Esophagus squamous epithelium (tissue), 5 donors: ENCODE results near the gene HLA-DPB1. TPM values are rescaled to one million over a fixed set of nuclear protein-coding genes. Genes with fewer than 3 reads are reported as not detected.

Source experiments
- DNase-seq: peaks from one replicate; lab custom pipeline; 2025; lab: John Stamatoyannopoulos, UW
- H3K27ac ChIP-seq, 4 donors: fragments of 200-600 bp; sonication (generic); one replicate each; pipeline ENCODE4 v1.5.1; 2016 to 2019; ENCODE audit warnings: mild to moderate bottlenecking in 1 of 4
- H3K27me3 ChIP-seq, 4 donors: fragments of 200-600 bp; sonication (generic); 1 replicate in 3 of 4; 2 replicates in 1 of 4; pipeline versions ENCODE4 v1.5.1 to v1.6.0; 2017 to 2021; ENCODE audit warnings: antibody characterized with exemption in 1 of 4
- H3K36me3 ChIP-seq, 3 donors: fragments of 200-600 bp; sonication (generic); one replicate each; pipeline ENCODE4 v1.5.1; 2016 to 2019
- H3K4me1 ChIP-seq, 3 donors: fragments of 200-600 bp; sonication (generic); one replicate each; pipeline ENCODE4 v1.5.1; 2017 to 2019
- H3K4me3 ChIP-seq, 4 donors: fragments of 200-600 bp; sonication (generic); 1 replicate in 3 of 4; 2 replicates in 1 of 4; pipeline ENCODE4 v1.5.1; 2016 to 2019; ENCODE audit warnings: mild to moderate bottlenecking in 2 of 4, moderate library complexity in 1 of 4
- H3K9me3 ChIP-seq, 3 donors: fragments of 200-600 bp; sonication (generic); one replicate each; pipeline ENCODE4 v1.5.1; 2016 to 2019
- CTCF ChIP-seq, 6 experiments: fragments of 450-650 bp in 4 of 6; fragments of 200-600 bp in 2 of 6; sonication (generic) in 2 of 6; IDR thresholded peaks; one replicate each; pipeline ENCODE4 v1.5.1; 2016 to 2019; ENCODE audit warnings: antibody characterized with exemption in 6 of 6, mild to moderate bottlenecking in 4 of 6, moderate library complexity in 4 of 6
- POLR2A ChIP-seq, 4 donors: fragments of 450-650 bp; IDR thresholded peaks; one replicate each; pipeline ENCODE4 v1.6.1; 2017; ENCODE audit warnings: antibody characterized with exemption in 4 of 4, mild to moderate bottlenecking in 4 of 4, moderate library complexity in 3 of 4
- WGBS, 2 donors: methylation state at CpG; one replicate each; pipeline ENCODE4 v1.1.5; 2018; 5-methylcytosine and 5-hydroxymethylcytosine counted together
- intact Hi-C: fragments of 100-400 bp; cut with DNase I; formaldehyde crosslinking; loops from one replicate; pipeline ENCODE4 v1.15.0; 2022
- total RNA-seq, 4 donors: library from RNA; depleted of rRNA; stranded (reverse); fragments of >200 nt; gene quantifications; one replicate each; pipeline ENCODE4 v1.1.0, GENCODE V29; 2016
- donor health status: DM: yes; HTN: yes; CAD: no.

HLA-DPB1 gene
- total RNA-seq, 4 donors from 2014 or later: 3.2 to 96.9 (median 45.3) TPM

- no peak for DNase-seq
- H3K4me1 ChIP-seq: peaks cover 11 to 34% (median 12%) of the 10 kb centered on the region in 3 donors
- H3K36me3 ChIP-seq: peaks cover 0 to 18% (median 0%) of the 10 kb centered on the region in 3 donors
- TF ChIP-seq CTCF (IDR thresholded peaks at IDR 0.05): no peak
- peak in 2 of 4 donors; percentile 20 to 24 for TF ChIP-seq POLR2A (IDR thresholded peaks at IDR 0.05)
- no peaks in the 10 kb centered on the region for H3K9me3 ChIP-seq
- peak overlapping the region; percentile 9 to 59 (median 48) for H3K4me3 ChIP-seq
- peak overlapping the region; percentile 61 to 86 (median 78) for H3K27ac ChIP-seq
- no peaks in the 10 kb centered on the region for H3K27me3 ChIP-seq
- 15 to 22% methylated on average over 36 of the region's 49 CpGs for WGBS, 2 donors
- intact Hi-C loops: no loop called here
Measured at GRCh38 chr6:33080127-33081089, 4.6 kb downstream of the HLA-DPB1 start.

DNA sequence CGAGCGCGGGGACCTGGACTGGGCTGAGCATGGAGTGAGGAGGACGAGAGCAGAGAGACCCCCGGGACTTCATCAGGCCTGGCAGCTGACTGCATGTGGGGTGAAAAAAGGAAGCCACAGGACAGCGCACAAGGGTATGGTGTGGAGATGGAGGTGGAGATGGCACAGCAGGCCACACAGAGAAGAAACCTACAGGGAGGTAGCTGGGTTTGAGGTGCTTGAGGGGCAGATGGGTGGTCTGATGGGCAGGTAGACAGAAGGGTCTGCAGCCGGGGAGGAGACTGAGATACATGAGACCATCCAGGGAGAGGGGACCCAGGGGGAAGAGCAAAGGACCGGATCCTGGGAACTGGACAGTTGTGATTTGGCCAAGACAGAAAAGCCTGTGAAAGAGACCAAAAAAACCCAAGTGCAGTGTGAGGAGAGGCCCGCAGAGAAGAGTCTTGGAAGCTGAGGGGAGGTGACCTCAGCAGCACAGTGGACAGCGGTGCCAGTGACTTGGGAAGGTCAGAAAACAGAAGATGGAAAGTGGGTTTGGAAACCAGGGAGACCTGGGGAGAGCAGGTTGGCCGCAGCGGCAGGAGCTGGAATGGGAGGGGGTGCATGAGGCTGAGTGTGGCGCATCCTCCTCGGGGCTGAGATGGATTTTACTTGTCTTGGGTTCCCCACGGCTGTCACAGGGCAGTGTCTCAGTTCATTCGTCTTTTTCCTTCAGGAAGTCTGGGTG is 5.5 kb downstream of the HLA-DPB1 start:
- Histone ChIP-seq H3K27me3 (no peaks in the 10 kb centered on the region), H3K4me1 (peaks cover 11 to 34% (median 12%) of the 10 kb centered on the region in 3 donors), H3K36me3 (peaks cover 0 to 26% (median 0%) of the 10 kb centered on the region in 3 donors), H3K27ac (peak overlapping the region; percentile 61 to 86 (median 78)), H3K9me3 (no peaks in the 10 kb centered on the region), H3K4me3 (peak overlapping the region; percentile 9 to 59 (median 48))
- DNase-seq: no peak
- WGBS, 2 donors: 64 to 68% methylated on average over 16 of the region's 16 CpGs
- TF ChIP-seq CTCF (IDR thresholded peaks at IDR 0.05): no peak
- no peak for TF ChIP-seq POLR2A (IDR thresholded peaks at IDR 0.05)
- intact Hi-C loops: no loop called here

- 42 to 52% methylated on average over 2 of the region's 2 CpGs for WGBS, 2 donors
- TF ChIP-seq CTCF (IDR thresholded peaks at IDR 0.05) (peak in 5 of 6 experiments; percentile 23 to 88 (median 59)), POLR2A (IDR thresholded peaks at IDR 0.05) (no peak)
- Histone ChIP-seq H3K36me3 (peaks cover 0 to 27% (median 0%) of the 10 kb centered on the region in 3 donors), H3K4me1 (peaks cover 11 to 34% (median 12%) of the 10 kb centered on the region in 3 donors), H3K9me3 (no peaks in the 10 kb centered on the region), H3K27me3 (no peaks in the 10 kb centered on the region), H3K27ac (peak overlapping the region in 1 of 4 donors; percentile 9), H3K4me3 (no peak overlapping the region)
- intact Hi-C loops: no loop called here
- DNase-seq: no peak
Measured at GRCh38 chr6:33082702-33083101, 6.9 kb downstream of the HLA-DPB1 start.

GRCh38 chr6:33085627-33086026 is 9.8 kb downstream of the HLA-DPB1 start:
- Histone ChIP-seq H3K36me3 (peaks cover 0 to 27% (median 0%) of the 10 kb centered on the region in 3 donors), H3K9me3 (no peaks in the 10 kb centered on the region), H3K27ac (no peak overlapping the region), H3K4me3 (no peak overlapping the region), H3K4me1 (peaks cover 7 to 24% (median 11%) of the 10 kb centered on the region in 3 donors), H3K27me3 (no peaks in the 10 kb centered on the region)
- 65 to 89% methylated on average over 4 to 8 of the region's 8 CpGs for WGBS, 2 donors
- intact Hi-C loops: no loop called here
- DNase-seq: no peak
- TF ChIP-seq POLR2A (IDR thresholded peaks at IDR 0.05): no peak

DNA sequence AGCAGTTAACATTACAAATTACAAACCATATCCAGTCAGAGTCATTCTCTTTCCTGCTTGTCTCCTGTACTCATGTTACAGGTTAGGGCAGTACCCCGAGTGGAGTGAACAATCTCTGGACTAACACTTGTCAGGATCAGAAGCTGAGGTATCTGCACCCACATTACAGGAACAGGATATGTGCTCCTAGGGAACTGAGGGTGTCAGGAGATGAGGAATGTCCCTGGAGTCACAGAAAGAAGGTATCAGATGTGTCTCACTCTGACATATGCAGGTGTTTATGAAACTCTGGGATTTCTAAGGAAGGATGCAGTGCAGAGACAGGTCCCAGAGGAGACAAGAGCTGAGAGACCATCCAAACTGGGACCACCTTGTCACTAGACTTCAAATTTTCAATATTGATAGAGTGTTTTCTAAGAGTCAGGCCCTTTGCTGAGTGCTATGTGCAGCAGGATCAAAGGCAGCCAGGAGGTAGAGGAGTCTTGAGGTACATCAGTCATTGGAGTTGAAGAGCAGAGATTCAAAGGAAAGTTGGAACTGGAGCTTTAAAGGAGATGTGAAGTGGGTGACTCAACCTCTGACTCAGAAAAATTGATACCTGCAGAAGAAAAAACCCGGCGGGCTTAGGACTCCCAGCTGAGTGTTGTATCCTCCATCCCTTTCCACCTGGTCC is 12.6 kb downstream of the HLA-DPB1 start:
- H3K9me3 ChIP-seq: no peaks in the 10 kb centered on the region
- intact Hi-C loops: no loop called here
- no peak for TF ChIP-seq CTCF (IDR thresholded peaks at IDR 0.05)
- TF ChIP-seq POLR2A (IDR thresholded peaks at IDR 0.05): no peak
- H3K4me1 ChIP-seq: no peaks in the 10 kb centered on the region
- no peak for DNase-seq
- peaks cover 0 to 27% (median 0%) of the 10 kb centered on the region in 3 donors for H3K36me3 ChIP-seq
- WGBS, 2 donors: 50 to 54% methylated on average over 3 of the region's 3 CpGs
- H3K27ac ChIP-seq: no peak overlapping the region
- no peak overlapping the region for H3K4me3 ChIP-seq
- peaks cover 0 to 11% (median 0%) of the 10 kb centered on the region in 4 donors for H3K27me3 ChIP-seq
